Epidermal melanocyte (primary cell): Measurements from ENCODE around the gene SLC6A6.

Experiments
- DNase-seq: peaks from one replicate; pipeline ENCODE4 v3.0.0; 2011; ENCODE audit warnings: low spot score; ENCODE audit not compliant: insufficient read length

The SLC6A6 gene

DNA sequence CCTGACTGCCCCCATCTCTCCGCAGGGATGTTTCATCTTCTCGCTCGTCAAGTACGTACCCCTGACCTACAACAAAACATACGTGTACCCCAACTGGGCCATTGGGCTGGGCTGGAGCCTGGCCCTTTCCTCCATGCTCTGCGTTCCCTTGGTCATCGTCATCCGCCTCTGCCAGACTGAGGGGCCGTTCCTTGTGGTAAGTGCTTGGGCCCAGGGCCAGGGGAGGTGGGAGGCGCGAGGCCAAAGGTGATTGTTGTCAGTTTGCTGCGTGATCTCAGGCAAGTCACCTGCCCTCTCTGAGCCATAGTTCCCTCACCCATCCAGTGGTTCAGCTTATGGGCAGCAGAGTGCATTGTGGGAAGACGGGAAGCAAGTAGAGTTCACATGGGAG, 79.2 kb downstream of the SLC6A6 start:
- DNase-seq, result no peak

DNA sequence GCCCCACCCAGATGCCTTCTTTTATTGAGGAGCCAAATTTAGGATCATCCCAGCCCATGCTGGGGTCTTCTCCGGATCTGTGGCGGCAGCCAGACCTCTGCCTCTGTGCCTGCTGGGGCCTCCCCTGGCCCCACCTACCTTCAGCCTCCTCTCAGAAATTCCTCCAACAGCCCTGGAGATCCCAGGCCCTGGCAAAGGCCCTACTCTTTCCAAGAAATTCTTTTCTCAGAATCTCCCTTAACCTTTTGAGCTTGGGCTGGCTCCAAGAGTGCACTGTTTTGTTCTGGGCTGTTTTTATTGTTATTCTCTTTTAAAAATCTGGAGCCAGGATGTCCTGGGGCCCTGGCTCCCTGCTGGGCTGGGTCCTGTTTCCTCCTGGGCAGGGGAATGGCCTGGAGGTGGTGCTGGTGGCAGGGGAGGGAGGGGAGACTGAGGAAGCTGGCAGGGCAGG, 79.9 kb downstream of the SLC6A6 start:
- DNase-seq, result no peak

DNA sequence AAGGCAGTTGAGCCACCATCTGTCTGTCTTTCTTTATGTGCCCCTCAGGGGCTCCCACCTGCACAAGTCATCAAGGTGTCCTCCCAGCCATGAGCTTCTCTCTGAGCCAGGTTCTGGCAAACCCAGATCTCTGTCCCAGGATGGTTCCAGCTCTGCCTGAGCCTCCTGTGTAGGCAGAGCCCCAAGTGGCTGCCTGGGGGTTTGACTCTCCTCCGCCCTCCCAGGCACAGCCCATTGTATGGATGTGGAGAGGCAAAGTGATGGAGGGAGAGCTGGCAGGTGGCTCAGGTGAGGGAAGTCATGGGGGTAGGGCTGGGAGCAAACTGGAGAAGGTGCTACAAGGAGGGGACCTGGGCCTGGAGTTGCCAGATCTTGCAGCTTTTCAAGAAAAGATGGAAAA, 80.9 kb downstream of the SLC6A6 start:
- DNase-seq, result no peak

DNA sequence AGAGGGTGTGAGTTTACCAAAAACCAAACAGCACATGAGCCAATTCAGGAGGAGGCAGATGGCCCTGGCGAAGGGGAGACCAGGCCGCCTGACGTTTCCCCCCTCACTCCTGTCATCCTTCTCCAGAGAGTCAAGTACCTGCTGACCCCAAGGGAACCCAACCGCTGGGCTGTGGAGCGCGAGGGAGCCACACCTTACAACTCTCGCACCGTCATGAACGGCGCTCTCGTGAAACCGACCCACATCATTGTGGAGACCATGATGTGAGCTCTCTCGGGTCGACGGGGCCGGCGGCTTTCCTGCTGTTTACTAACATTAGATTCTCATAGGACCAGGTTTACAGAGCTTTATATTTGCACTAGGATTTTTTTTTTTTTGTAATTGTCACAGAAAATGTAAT, 82.3 kb downstream of the SLC6A6 start:
- no peak for DNase-seq

DNA sequence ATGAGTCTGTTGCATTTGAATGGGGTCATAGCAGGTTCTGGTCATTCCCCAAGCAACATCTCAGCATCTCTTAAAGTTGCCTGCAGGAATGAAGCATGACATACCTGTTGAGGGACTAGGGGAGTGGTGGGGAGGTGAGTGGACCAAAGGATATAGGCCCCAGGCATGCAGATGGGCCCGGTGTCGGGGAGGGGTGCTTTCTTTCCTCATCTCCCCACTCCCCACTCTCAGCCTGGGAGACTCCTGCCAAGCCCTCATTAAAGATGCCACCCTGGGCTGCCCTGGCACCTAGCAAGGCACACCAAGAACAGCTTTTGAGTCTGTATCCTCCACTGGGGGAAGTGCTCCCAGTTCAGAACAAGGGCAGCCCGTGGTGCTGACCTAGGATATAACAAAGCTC, 83.6 kb downstream of the SLC6A6 start:
- no peak for DNase-seq

DNA sequence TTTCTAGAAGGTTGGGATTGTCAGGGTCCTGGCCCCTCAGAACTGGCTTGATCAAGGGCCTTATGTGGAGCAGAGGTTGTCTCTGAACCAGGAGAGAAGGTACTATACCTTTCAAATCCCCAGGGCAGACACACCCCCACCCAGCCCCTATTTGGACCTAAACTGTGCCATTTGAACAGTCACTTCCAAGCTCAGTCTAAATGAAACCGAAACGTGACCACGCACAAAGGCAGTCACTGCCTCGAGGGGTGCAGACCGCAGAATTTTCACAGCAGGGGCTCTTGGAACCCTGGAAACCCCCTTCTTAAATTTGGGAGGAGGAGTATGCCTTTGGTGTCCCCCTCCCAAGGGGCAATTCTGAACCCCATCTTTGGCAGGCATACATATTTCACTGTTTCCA, 84.1 kb downstream of the SLC6A6 start:
- DNase-seq, result no peak

DNA sequence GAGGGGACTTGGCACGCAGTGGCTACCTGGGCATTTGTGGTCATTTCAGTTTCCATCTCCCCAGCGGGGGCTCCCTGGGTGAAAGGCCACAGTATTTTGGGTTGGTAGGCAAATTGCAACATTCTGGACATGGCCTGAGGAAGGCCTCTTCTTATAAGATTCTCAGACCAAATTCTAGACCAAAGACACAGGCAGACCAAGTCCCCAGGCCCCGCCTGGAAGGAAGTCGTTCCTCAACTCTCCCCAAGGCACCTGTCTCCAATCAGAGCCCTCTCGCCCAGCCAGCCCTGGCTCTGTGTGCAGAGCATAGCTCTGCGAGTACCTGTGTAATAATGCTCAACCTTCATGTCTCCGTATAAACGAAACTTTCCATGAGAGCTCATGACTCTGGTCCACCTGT, 84.7 kb downstream of the SLC6A6 start:
- no peak for DNase-seq

DNA sequence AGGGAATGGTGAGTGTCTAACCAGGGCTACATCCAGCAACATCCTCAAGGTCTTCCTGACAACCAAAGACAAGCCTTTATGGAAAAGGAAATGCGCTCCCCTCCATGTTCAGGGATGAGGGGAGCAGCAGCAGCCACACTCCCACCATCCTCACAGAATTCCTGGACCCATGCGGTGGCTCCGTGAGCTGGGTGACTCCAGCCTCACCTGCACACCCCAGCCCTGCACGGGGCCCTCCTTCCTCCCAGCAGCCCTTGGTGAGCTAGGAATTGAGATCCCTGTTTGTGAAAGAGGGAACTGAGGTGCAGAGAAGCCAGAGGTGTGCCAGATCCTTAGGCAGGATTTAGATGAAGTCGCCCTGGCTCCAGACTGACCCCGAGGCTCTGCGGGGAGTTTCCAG, 85.4 kb downstream of the SLC6A6 start:
- DNase-seq, result no peak

DNA sequence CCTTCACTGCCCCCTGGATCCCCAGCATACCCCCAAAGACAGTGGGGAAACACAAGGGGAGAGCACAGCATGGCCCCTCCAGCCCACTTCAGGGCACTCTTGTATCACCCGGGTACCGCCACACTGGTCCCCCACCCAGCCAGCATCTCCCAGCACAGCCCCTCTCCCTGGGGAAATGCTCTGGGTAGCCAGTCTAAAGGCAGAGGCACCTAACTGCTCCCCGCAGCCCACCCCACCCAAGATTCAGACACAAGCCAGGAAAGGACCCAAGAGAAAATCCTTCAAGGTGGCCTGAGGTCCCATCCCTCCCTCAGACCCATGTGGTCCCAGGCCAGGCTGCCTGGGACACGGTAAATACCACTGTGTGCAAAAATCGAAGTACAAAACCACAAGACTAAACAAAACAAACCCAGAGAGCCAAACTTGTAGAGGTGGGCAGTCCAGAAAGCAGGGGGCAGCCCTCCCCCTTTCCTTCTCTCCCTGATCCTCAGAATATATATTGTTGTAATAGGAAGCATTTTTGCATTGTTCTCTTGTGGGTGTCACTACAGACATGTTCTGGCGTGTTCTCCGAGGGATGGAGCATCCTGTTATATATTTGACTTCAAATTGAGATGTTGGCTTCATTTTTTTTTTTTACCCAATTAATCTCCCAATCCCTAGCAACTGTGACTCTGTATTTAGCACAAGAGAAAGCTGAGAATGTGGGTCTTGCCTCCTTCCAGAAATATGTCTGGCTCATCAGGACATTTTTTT, 86.1 kb downstream of the SLC6A6 start:
- no peak for DNase-seq

DNA sequence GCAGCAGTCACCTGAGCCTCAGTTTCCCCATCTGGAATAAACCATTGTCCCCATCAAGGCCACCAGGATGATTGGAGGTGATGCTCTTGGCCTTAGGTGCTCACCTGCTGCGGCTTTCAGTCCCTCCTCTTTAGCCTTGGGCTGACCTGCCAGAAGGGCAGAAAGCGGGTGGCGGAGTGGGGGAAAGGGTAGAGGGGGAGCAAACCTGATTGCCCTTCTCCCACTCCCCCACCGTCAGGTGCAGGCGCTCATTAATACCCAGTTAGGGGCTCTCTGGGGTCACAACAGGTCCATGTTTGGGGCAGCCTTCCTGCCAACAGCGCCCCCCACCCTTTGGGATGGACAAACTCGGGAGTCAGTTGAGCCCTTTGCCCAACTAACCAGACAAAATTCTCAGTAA, 87.2 kb downstream of the SLC6A6 start:
- no peak for DNase-seq

DNA sequence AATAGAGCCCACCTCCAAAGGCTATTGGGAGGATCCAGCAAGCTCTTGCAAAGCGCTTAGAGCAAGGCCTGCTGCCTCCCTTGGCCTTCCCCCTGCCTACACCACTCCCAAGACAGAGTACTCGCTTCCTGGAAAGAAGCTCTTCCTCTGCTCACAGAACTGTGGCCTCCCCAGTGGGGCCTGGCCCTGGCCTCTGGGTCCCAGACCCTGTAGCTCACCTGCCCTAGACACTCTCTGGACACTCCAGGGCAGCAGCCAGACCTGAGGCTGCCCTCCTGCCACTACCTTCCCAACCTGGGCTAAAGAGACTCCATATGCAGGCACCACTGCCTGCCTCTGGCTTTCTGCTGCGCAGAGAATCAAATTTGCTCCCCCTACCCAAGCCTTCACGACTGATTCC, 87.8 kb downstream of the SLC6A6 start:
- no peak for DNase-seq

DNA sequence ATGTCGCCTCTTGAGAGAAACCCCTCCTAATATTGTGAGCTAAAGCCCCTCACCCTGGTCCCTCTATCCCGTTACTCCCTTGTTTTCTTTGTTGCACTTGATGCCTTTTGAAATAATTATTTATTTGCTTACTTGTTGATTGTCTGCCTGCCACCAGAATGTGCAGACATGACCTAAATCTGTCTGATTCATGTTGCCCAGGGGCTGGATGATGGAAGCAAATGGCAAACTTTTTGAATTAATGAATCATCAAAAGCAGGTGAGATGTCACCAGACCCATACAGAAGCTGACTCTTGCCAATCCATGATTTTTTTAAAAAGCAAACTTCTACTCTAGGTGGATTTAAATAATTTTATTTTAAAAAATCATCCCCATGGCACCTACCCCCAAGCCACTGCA, 88.4 kb downstream of the SLC6A6 start:
- no peak for DNase-seq

DNA sequence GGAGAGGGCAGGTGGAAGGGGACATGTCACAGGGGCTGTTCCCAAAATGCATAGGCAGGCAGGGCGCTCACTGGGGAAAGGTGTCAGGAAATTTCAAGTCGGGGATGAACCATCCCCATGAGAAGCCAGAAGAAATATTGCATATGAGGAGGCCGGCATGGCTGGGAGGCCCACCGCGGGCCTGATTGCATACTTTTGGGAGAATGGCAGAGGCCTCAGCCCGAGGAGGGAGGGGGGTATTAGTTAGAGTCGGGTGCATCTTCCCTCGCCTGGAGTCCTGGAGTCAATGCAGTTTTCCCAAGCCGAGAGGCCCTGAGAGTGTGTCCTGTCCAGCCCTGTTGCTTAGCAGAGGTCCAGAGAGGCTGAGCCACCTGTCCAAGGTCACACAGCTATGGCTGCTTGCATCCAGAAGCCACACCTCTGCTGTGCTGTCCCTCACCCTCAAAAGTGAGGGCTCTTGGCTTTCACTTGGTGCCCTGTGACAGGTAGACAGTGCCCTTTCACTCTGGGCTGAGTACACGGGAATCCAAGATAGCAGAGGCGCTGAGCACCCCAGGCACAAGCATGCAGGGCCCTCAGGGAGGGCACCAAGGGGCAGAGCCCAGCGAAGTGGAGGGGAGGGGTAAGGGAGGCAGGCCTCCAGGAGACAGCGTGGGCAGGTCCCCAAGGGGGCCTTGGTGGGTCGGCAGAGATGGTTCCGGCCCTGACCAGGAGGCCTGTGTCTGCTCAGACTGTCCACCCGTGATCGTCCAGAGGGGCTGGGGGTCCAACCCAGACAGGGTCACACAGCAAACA, 89.2 kb downstream of the SLC6A6 start:
- DNase-seq, result no peak

DNA sequence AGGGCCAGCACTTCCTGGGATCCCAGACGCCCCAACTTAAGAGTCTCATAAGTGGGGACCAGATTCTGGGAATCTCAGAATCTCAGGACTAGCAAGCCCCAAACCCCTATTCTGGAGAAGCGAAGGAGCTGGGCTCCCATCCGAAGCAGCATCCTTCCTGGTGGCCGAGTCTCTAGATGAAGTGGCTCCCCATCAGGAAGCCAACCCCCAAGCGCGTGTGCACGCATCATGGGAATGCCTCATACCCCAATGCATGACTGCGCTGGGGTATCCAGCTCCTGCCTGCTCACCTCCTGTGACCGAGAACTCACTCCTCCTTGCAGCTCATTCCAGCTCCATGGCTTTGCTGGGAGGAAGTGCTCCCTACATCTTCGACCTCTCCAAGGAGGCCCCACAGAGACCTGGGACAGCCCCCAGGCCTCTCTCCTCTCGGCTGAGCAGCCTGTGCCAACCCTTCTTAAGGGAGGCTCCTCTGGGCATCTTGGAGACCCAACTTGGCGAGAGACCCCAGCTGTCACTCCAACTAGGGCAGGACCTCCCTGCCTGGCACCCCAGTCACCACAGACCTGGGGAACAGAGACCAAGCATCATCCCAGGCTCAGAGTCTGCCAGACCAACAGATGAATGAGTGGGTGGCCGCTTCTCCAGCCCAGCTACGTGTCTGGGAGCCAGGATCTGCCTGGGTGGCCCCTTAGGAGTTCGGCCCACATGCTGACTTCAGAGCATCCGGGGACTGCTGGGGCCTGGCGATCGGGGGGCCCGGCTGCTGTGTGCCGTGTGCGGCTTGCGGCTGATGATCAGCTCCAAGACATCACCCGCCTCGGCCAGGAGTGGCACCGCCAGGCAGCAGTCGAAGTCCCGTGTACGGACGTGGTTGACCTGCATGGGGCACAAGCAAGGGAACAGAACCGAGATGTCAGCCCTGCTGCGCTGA, 90.8 kb downstream of the SLC6A6 start:
- no peak for DNase-seq

DNA sequence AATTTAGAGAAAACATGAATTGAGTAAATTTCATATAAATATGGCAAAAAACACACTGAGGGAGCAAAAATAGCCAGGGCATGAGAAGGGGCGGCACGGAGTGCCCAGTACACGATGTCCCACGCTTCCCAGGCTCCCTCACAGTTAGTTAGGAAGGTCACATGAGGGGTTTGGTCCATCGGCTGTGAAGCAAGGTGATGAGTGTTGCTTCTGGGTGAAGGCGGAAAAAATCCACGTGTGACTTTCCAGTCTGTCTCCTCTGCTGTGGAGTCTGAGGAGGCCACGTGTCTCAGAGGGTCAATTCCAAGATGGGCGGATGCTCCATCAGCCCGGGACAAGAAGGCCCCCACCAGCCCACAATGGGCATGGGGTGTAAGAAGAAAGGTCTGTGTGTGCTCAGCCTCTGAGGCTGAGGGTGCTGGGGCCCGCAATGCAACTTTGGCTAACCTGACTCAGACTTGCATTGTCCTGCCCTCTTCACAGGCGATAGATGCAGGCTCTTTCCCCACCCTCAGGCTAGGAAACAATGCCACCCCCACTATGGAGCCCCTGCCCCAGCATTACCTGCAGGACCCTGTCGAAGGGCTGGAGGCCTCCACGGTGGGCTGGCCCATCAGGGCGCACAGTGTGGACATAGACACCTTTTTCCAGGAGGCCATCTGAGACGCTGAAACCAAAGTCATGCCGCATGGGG, 92.0 kb downstream of the SLC6A6 start:
- DNase-seq, result no peak

DNA sequence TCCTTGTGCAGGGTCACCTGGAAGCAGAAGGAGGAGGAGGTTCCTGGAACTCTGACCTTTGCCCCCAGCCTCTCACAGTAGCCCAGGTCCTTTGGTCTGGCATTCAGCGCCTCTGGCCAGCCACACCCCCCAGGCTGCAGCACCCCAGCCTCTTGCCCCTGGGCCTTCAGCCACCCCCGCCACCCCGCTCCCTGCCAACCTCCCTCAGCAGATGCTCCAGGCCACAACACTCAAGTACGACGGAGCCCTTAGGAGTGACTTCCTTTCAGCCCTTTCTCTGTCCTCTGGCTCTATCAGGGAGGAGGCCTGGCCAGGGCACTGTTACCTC, 92.5 kb downstream of the SLC6A6 start:
- no peak for DNase-seq

DNA sequence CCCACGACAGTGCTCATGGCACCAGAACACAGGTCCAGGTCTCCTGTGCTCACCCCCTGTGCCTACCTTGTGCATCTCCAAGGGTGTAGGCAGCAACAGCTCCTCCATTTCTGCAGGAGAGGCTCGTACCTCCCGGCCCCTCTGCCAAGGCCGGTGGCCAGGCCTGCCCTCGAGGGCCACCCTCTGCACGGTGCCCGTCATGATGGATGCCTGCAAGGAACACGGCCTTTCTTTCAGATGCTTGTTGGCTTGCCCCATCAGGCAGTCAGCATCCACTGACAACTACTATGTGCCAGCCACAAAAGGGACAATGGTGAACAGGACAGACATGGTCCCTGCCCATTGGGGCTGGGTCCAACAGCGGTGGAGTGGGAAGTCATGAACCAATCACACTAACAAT, 93.9 kb downstream of the SLC6A6 start:
- no peak for DNase-seq

DNA sequence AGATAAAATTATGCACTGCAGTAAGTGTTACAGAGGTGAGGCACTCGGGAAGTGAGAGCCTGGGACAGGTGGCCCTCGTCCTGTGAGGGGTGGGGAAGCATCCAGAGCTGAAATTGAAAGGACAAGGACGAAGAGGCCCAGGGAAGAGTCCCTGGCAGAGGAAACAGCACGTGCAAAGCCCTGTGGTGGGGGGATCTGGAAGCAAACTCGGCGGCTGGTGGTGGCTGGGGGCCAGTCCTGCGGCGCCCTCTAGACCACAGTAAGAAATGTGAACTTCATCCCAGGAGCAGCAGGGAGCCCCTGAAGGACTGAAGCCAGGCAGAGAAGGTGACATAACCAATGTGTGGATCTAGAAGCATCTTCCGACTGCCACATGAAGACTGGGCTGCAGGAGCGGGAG, 94.9 kb downstream of the SLC6A6 start:
- DNase-seq, result no peak

DNA sequence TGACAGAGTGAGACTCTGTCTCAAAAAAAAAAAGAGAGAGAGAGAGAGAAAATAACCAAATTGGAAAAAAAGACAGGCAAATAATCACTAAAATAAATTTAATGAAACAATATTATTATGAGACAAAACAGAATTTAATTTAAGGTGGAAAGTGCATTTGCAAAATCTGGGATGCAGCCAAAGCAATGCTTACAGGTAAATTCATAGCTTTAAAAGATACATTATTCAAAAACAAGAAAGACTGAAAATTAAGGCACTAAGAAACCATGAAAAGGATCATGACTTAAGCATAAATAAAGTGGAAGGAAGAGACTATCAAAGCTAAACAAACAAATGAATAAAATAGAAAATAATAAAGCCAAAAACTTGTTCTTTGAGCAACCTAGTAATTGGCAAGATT, 100.1 kb downstream of the SLC6A6 start:
- no peak for DNase-seq

DNA sequence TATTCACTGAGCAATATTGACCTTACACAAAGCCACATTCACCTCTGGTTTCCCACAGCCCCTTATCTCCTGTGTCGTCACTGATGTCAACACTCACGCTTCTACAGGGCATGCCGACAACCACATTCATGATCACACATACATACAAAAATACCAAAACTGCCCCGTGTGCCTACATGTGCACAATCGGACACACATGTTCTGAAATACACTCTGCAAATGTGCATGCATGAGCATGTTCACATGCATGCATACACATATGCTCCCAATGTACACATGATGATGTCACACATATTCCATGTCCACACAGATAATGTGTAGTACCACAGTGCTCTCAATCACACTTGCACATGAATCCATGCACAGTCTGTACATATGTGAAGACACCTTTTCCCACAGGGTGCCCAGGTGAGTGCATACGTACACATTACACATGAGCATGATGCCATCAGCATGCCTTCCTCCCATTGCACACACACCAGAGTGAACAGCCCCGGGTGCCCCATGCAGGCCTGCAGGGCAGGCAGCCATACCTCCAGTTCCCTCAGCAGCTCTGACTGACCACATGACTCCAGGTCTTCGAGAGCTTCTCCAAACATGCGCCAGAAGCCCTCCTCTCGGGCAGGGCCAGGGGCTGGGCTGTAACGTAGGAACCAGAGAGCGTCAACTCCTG, 100.8 kb downstream of the SLC6A6 start:
- DNase-seq, result no peak

DNA sequence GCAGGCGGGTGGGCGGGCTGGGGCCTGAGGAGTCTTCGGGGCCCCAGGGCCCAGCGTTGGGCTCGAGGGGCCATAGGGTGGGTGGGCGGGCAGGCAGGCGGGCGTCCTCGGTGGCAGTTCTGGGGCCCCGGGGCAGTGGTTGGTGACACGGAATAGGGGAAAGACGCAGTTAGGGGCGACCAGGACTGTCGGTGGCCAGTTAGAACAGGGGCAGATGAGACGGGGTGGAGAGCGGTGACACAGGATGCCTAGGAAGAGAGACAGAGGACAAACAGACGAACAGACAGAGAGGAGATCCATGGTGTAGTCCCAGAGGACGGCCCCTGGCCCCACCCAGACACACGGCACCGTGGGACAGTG, 101.3 kb downstream of the SLC6A6 start:
- no peak for DNase-seq
